ENCODE results near the gene DOCK2. TPM values are rescaled to one million over a fixed set of nuclear protein-coding genes. Genes with fewer than 3 reads are reported as not detected.
A peak's percentile ranks its signal among the peaks of the same experiment; 100 is the strongest.

DOCK2 gene
- total and polyA plus RNA-seq, 2 donors (not counting 1 experiment from before 2014, with no cell fraction given): 1.1 to 8.9 TPM

GRCh38 chr5:169602535-169602934 lies 34.5 kb upstream of the DOCK2 start:
- H3K4me3 ChIP-seq (replicated peaks in 1 of 4; ENCODE audit: control extremely low read depth in 1 of 4, insufficient read depth in 1 of 4, low read depth in 3 of 4, low read length in 4 of 4): no peak overlapping the region
- no peaks in the 10 kb centered on the region for H3K27me3 ChIP-seq (ENCODE audit: control insufficient read depth, insufficient read depth, low read length)
- no peaks in the 10 kb centered on the region for H4K20me1 ChIP-seq (ENCODE audit: control insufficient read depth, extremely low read depth, insufficient read depth, low read length)
- H3K27ac ChIP-seq (ENCODE audit: insufficient read depth, low read length): no peak overlapping the region
- no peak overlapping the region for H3K4me2 ChIP-seq (ENCODE audit: extremely low read depth, insufficient read depth, low read length)
- TF ChIP-seq CTCF (conservative IDR thresholded peaks at IDR 0.05 in 1 of 2, IDR thresholded peaks at IDR 0.05 in 1 of 2; ENCODE audit: low read depth in 1 of 2, low read length in 2 of 2): no peak
- TF ChIP-seq EZH2 (IDR thresholded peaks at IDR 0.05; ENCODE audit: low read length, missing control alignments): no peak
- H2AFZ ChIP-seq (ENCODE audit: low read length): no peak overlapping the region
- peaks cover 2% of the 10 kb centered on the region for H3K36me3 ChIP-seq (ENCODE audit: control insufficient read depth, insufficient read depth, low read length)
- no peak overlapping the region for H3K9ac ChIP-seq (ENCODE audit: insufficient read depth, low read length)
- DNase-seq (ENCODE audit: low read depth in 2 of 2): peak in 1 of 2 donors; percentile 60
- no peaks in the 10 kb centered on the region for H3K9me3 ChIP-seq (ENCODE audit: control insufficient read depth, insufficient read depth, low read depth, low read length)
- no peaks in the 10 kb centered on the region for H3K4me1 ChIP-seq (ENCODE audit: control insufficient read depth, extremely low read depth, insufficient read depth, low read length)
- no peaks in the 10 kb centered on the region for H3K79me2 ChIP-seq (ENCODE audit: control insufficient read depth, insufficient read depth, low read length)

- no peak for TF ChIP-seq EZH2 (IDR thresholded peaks at IDR 0.05; ENCODE audit: low read length, missing control alignments)
- no peak for TF ChIP-seq CTCF (conservative IDR thresholded peaks at IDR 0.05 in 1 of 2, IDR thresholded peaks at IDR 0.05 in 1 of 2; ENCODE audit: low read depth in 1 of 2, low read length in 2 of 2)
- Histone ChIP-seq H3K9me3 (ENCODE audit: control insufficient read depth, insufficient read depth, low read depth, low read length) (no peaks in the 10 kb centered on the region), H3K9ac (ENCODE audit: insufficient read depth, low read length) (no peak overlapping the region), H2AFZ (ENCODE audit: low read length) (no peak overlapping the region), H3K27ac (ENCODE audit: insufficient read depth, low read length) (no peak overlapping the region), H3K4me3 (replicated peaks in 1 of 4; ENCODE audit: control extremely low read depth in 1 of 4, insufficient read depth in 1 of 4, low read depth in 3 of 4, low read length in 4 of 4) (no peak overlapping the region), H3K27me3 (ENCODE audit: control insufficient read depth, insufficient read depth, low read length) (no peaks in the 10 kb centered on the region), H3K79me2 (ENCODE audit: control insufficient read depth, insufficient read depth, low read length) (no peaks in the 10 kb centered on the region), H3K4me1 (ENCODE audit: control insufficient read depth, extremely low read depth, insufficient read depth, low read length) (no peaks in the 10 kb centered on the region), H4K20me1 (ENCODE audit: control insufficient read depth, extremely low read depth, insufficient read depth, low read length) (no peaks in the 10 kb centered on the region), H3K36me3 (ENCODE audit: control insufficient read depth, insufficient read depth, low read length) (no peaks in the 10 kb centered on the region), H3K4me2 (ENCODE audit: extremely low read depth, insufficient read depth, low read length) (no peak overlapping the region)
- no peak for DNase-seq (ENCODE audit: low read depth in 2 of 2)
Observed at GRCh38 chr5:169606279-169606678, 30.8 kb upstream of the DOCK2 start.

- Histone ChIP-seq H3K79me2 (ENCODE audit: control insufficient read depth, insufficient read depth, low read length) (no peaks in the 10 kb centered on the region), H4K20me1 (ENCODE audit: control insufficient read depth, extremely low read depth, insufficient read depth, low read length) (no peaks in the 10 kb centered on the region), H3K9ac (ENCODE audit: insufficient read depth, low read length) (no peak overlapping the region), H3K36me3 (ENCODE audit: control insufficient read depth, insufficient read depth, low read length) (no peaks in the 10 kb centered on the region), H3K27ac (ENCODE audit: insufficient read depth, low read length) (no peak overlapping the region), H2AFZ (ENCODE audit: low read length) (no peak overlapping the region), H3K27me3 (ENCODE audit: control insufficient read depth, insufficient read depth, low read length) (no peaks in the 10 kb centered on the region), H3K4me3 (replicated peaks in 1 of 4; ENCODE audit: control extremely low read depth in 1 of 4, insufficient read depth in 1 of 4, low read depth in 3 of 4, low read length in 4 of 4) (no peak overlapping the region), H3K4me1 (ENCODE audit: control insufficient read depth, extremely low read depth, insufficient read depth, low read length) (no peaks in the 10 kb centered on the region), H3K9me3 (ENCODE audit: control insufficient read depth, insufficient read depth, low read depth, low read length) (no peaks in the 10 kb centered on the region), H3K4me2 (ENCODE audit: extremely low read depth, insufficient read depth, low read length) (no peak overlapping the region)
- no peak for TF ChIP-seq CTCF (conservative IDR thresholded peaks at IDR 0.05 in 1 of 2, IDR thresholded peaks at IDR 0.05 in 1 of 2; ENCODE audit: low read depth in 1 of 2, low read length in 2 of 2)
- TF ChIP-seq EZH2 (IDR thresholded peaks at IDR 0.05; ENCODE audit: low read length, missing control alignments): no peak
- no peak for DNase-seq (ENCODE audit: low read depth in 2 of 2)
Observed at GRCh38 chr5:169607882-169608281, 29.2 kb upstream of the DOCK2 start.

Data from fibroblast of lung (primary cell).